Caco-2 (cell line): ENCODE data around the gene AP3D1. TPM values are rescaled to one million over a fixed set of nuclear protein-coding genes. Genes with fewer than 3 reads are reported as not detected.

ENCODE experiments used
- BruUV-seq: library from RNA; stranded (reverse); fragments of 400-500 nt; replicated peaks from 2 replicates; lab custom pipeline; 2021; lab: Mats Ljungman, UMichigan
- CTCF ChIA-PET: fragments of 300-600 bp; sonication (Branson Sonifier 250); formaldehyde crosslinking; loops from one replicate; lab custom pipeline; 2022; ENCODE audit warnings: antibody characterized with exemption; lab: Charles Lee
- POLR2A ChIA-PET: fragments of 300-600 bp; sonication (Branson Sonifier 250); formaldehyde crosslinking; loops from one replicate; lab custom pipeline; 2022; ENCODE audit warnings: antibody characterized with exemption; lab: Charles Lee
- DNase-seq, 2 experiments: peaks; one replicate each; pipeline versions ENCODE4 v3.0.0 to v3.0.0-alpha.2; 2020 to 2022
- H3K27me3 ChIP-seq: replicated peaks from 2 replicates; pipeline ENCODE4 v1.6.0; 2011; ENCODE audit warnings: low read length; ENCODE audit not compliant: control insufficient read depth, insufficient read depth
- H3K36me3 ChIP-seq: 2 replicates; pipeline ENCODE4 v1.5.1; 2011; ENCODE audit warnings: low read length; ENCODE audit not compliant: control insufficient read depth, insufficient read depth
- H3K4me1 ChIP-seq: fragments of 250-450 bp; sonication (Bioruptor Pico); 2 replicates; pipeline ENCODE4 v1.5.1; 2020; ENCODE audit warnings: mild to moderate bottlenecking
- H3K4me3 ChIP-seq: 2 replicates; pipeline ENCODE4 v1.5.1; 2011; ENCODE audit warnings: low read depth, mild to moderate bottlenecking, control low read depth, low read length
- H3K9me3 ChIP-seq: fragments of 250-450 bp; sonication (Bioruptor Pico); 2 replicates; pipeline ENCODE4 v1.5.1; 2020; ENCODE audit warnings: mild to moderate bottlenecking, moderate library complexity
- H3K27ac Mint-ChIP-seq: one replicate; pipeline ENCODE4 v1.8.0; 2022; ENCODE audit warnings: mixed read lengths; ENCODE audit not compliant: unreplicated experiment
- H3K27me3 Mint-ChIP-seq: one replicate; pipeline ENCODE4 v1.8.0; 2022; ENCODE audit warnings: mixed read lengths; ENCODE audit not compliant: insufficient read depth, unreplicated experiment
- H3K36me3 Mint-ChIP-seq: one replicate; pipeline ENCODE4 v1.8.0; 2022; ENCODE audit warnings: mild to moderate bottlenecking, mixed read lengths; ENCODE audit not compliant: insufficient read depth, unreplicated experiment
- H3K4me1 Mint-ChIP-seq: one replicate; pipeline ENCODE4 v1.8.0; 2022; ENCODE audit warnings: low read depth, mixed read lengths; ENCODE audit not compliant: unreplicated experiment
- H3K4me3 Mint-ChIP-seq: one replicate; pipeline ENCODE4 v1.8.0; 2022; ENCODE audit warnings: mild to moderate bottlenecking, moderate library complexity, mixed read lengths; ENCODE audit not compliant: unreplicated experiment
- H3K9me3 Mint-ChIP-seq: one replicate; pipeline ENCODE4 v1.8.0; 2022; ENCODE audit warnings: mixed read lengths; ENCODE audit not compliant: unreplicated experiment
- CTCF ChIP-seq, 2 experiments: fragments of 200-600 bp in 1 of 2; IDR thresholded peaks; 1 replicate in 1 of 2; 2 replicates in 1 of 2; pipeline versions ENCODE4 v1.5.1 to v1.8.0; 2011 to 2022; ENCODE audit warnings: antibody characterized with exemption in 1 of 2, control low read depth in 1 of 2, inconsistent platforms in 1 of 2, low read depth in 1 of 2, low read length in 1 of 2, mild to moderate bottlenecking in 1 of 2, moderate library complexity in 1 of 2; ENCODE audit not compliant: insufficient read depth in 1 of 2, severe bottlenecking in 1 of 2, unreplicated experiment in 1 of 2
- intact Hi-C: fragments of 100-400 bp; cut with micrococcal nuclease; formaldehyde crosslinking; loops from one replicate; pipeline ENCODE4 v1.10.0; 2022; ENCODE audit not compliant: unreplicated experiment
- total RNA-seq: library from RNA; stranded (reverse); gene quantifications from 2 replicates; pipeline ENCODE4 v1.2.3, GENCODE V29; 2022

The AP3D1 gene
- total RNA-seq, 1 experiment from 2014 or later: 151 TPM

GRCh38 chr19:2057484-2058469 lies 93.6 kb downstream of the AP3D1 start:
- ChIA-PET CTCF (no interaction called here), POLR2A (no interaction called here)
- Histone ChIP-seq H3K36me3 (no peaks in the 10 kb centered on the region), H3K9me3 (no peaks in the 10 kb centered on the region), H3K4me3 (no peak overlapping the region), H3K27me3 (no peaks in the 10 kb centered on the region), H3K4me1 (peaks cover 24% of the 10 kb centered on the region)
- peaks cover 14% of the 10 kb centered on the region for H3K36me3 Mint-ChIP-seq
- intact Hi-C loops: no loop called here
- TF ChIP-seq CTCF (IDR thresholded peaks at IDR 0.05; ENCODE audit: insufficient read depth in 1 of 2, low read depth in 1 of 2, low read length in 1 of 2, severe bottlenecking in 1 of 2, unreplicated experiment in 1 of 2): no peak
- H3K27ac Mint-ChIP-seq: peak overlapping the region; percentile 63
- no peak overlapping the region for H3K4me3 Mint-ChIP-seq
- H3K4me1 Mint-ChIP-seq: no peaks in the 10 kb centered on the region
- H3K27me3 Mint-ChIP-seq: no peaks in the 10 kb centered on the region
- BruUV-seq: no TSS peak
- no peak for DNase-seq
- no peaks in the 10 kb centered on the region for H3K9me3 Mint-ChIP-seq

GRCh38 chr19:2056837-2057192 lies 94.6 kb downstream of the AP3D1 start:
- Histone ChIP-seq H3K4me1 (peaks cover 20% of the 10 kb centered on the region), H3K36me3 (no peaks in the 10 kb centered on the region), H3K27me3 (no peaks in the 10 kb centered on the region), H3K9me3 (no peaks in the 10 kb centered on the region), H3K4me3 (no peak overlapping the region)
- intact Hi-C loops: no loop called here
- BruUV-seq: no TSS peak
- DNase-seq: no peak
- H3K9me3 Mint-ChIP-seq: no peaks in the 10 kb centered on the region
- no peaks in the 10 kb centered on the region for H3K4me1 Mint-ChIP-seq
- ChIA-PET POLR2A (no interaction called here), CTCF (no interaction called here)
- H3K27ac Mint-ChIP-seq: no peak overlapping the region
- H3K36me3 Mint-ChIP-seq: peaks cover 13% of the 10 kb centered on the region
- H3K4me3 Mint-ChIP-seq: no peak overlapping the region
- TF ChIP-seq CTCF (IDR thresholded peaks at IDR 0.05; ENCODE audit: insufficient read depth in 1 of 2, low read depth in 1 of 2, low read length in 1 of 2, severe bottlenecking in 1 of 2, unreplicated experiment in 1 of 2): no peak
- H3K27me3 Mint-ChIP-seq: no peaks in the 10 kb centered on the region

GRCh38 chr19:2055931-2056836 lies 95.2 kb downstream of the AP3D1 start:
- no peak for TF ChIP-seq CTCF (IDR thresholded peaks at IDR 0.05; ENCODE audit: insufficient read depth in 1 of 2, low read depth in 1 of 2, low read length in 1 of 2, severe bottlenecking in 1 of 2, unreplicated experiment in 1 of 2)
- no peaks in the 10 kb centered on the region for H3K27me3 Mint-ChIP-seq
- ChIA-PET CTCF (no interaction called here), POLR2A (no interaction called here)
- BruUV-seq: no TSS peak
- no peaks in the 10 kb centered on the region for H3K4me1 Mint-ChIP-seq
- H3K36me3 ChIP-seq: no peaks in the 10 kb centered on the region
- no peak for DNase-seq
- peaks cover 13% of the 10 kb centered on the region for H3K36me3 Mint-ChIP-seq
- intact Hi-C loops: no loop called here
- H3K4me3 ChIP-seq: no peak overlapping the region
- no peaks in the 10 kb centered on the region for H3K9me3 Mint-ChIP-seq
- H3K9me3 ChIP-seq: no peaks in the 10 kb centered on the region
- H3K27ac Mint-ChIP-seq: no peak overlapping the region
- H3K4me1 ChIP-seq: peaks cover 24% of the 10 kb centered on the region
- no peak overlapping the region for H3K4me3 Mint-ChIP-seq
- no peaks in the 10 kb centered on the region for H3K27me3 ChIP-seq
